GM12873 (cell line): ENCODE data around the gene NR6A1.

Source experiments
- TF ChIP-seq, protein P1 (sequence below): IDR thresholded peaks from 2 replicates; pipeline ENCODE4 v1.5.1; 2012; ENCODE audit warnings: low read depth, mild to moderate bottlenecking, moderate library complexity, low read length, control low read depth; ENCODE audit not compliant: insufficient read depth; ENCODE audit errors: missing control alignments

NR6A1 gene

DNA sequence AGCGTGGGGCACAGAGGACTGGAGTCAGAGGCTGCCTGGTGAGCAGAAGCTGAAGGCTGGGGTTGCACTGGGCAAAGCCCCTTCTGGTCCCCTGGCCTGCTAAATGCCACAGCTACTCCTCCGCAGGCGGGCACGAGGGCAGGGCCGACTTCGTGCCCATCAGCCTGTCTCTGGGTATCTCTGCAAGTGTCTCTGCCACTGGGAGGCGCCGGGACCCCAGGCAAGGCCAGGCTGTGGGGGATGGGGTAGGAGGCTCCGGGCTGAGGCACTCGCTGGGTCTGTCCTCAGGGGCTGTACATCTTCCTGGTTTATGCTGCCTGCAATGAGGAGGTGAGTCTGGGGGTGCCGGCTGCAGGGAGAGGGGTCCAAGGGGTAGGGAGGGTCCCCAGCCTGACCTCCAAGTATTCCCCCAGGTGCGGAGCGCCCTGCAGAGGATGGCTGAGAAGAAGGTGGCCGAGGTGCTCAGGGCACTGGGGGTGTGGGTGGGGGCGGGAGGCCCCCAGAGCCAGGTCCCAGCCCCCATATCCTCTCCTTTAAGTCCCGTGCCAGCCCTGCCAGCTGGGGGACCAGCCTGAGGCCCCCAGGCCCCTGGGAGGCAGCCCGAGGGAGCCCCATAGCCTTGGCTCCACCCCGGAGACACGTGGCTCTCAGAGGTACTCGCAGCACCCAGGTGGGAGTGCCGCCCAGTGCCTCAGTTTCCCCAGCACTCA is 295.8 kb downstream of the NR6A1 start:
- TF ChIP-seq, protein P1, sequence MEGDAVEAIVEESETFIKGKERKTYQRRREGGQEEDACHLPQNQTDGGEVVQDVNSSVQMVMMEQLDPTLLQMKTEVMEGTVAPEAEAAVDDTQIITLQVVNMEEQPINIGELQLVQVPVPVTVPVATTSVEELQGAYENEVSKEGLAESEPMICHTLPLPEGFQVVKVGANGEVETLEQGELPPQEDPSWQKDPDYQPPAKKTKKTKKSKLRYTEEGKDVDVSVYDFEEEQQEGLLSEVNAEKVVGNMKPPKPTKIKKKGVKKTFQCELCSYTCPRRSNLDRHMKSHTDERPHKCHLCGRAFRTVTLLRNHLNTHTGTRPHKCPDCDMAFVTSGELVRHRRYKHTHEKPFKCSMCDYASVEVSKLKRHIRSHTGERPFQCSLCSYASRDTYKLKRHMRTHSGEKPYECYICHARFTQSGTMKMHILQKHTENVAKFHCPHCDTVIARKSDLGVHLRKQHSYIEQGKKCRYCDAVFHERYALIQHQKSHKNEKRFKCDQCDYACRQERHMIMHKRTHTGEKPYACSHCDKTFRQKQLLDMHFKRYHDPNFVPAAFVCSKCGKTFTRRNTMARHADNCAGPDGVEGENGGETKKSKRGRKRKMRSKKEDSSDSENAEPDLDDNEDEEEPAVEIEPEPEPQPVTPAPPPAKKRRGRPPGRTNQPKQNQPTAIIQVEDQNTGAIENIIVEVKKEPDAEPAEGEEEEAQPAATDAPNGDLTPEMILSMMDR: peak; percentile 5

DNA sequence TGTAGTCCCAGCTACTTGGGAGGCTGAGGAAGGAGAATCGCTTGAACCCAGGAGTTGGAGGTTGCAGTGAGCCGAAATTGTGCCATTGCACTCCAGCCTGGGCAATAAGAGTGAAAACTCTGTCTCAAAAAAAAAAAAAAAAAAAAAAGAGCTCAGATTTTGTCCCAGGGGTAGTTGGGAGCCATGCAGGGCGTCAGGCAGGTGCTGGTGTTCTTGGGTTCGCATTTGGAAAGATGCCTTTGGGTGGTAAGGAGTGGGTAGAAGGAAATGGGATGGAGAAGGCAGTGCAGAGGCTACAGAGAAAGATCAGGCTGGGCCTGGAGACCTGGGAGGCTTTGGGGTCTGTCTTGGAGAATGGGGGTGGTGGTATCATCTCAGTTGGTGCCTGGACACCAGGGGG is 297.0 kb downstream of the NR6A1 start:
- TF ChIP-seq, protein P1: no peak

- TF ChIP-seq, protein P1: no peak
Observed at GRCh38 chr9:124473310-124473709, 297.8 kb downstream of the NR6A1 start.

- TF ChIP-seq, protein P1: no peak
Observed at GRCh38 chr9:124472770-124473169, 298.3 kb downstream of the NR6A1 start.

- TF ChIP-seq, protein P1: no peak
Observed at GRCh38 chr9:124471761-124472160, 299.4 kb downstream of the NR6A1 start.

DNA sequence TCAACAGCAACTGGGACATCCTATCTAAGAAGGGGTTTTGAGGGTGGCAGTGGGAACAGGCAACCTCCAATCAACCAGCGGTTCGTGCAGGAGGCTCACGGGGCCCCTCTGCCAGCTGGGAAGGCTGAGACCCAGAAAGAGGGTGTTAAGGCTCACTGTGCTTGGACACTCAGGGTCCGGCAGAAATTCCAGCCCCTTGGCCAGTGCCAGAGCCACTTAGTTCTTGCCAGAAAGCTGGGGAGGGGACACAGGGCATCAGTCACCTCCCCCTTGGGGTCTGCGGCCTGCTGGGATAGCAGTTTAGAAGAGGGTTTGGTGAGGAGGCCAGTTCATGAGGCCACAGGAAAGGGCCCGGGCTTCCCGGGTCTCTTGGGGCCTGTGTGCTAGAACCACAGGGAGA is 300.4 kb downstream of the NR6A1 start:
- TF ChIP-seq, protein P1: no peak

- TF ChIP-seq, protein P1: no peak
Observed at GRCh38 chr9:124470306-124470705, 300.8 kb downstream of the NR6A1 start.
